Stimulated activated CD4-positive, alpha-beta T cell treated with anti-CD3 and anti-CD28 coated beads, Interleukin-2, amount 100 ng/mL, for 48 hours (primary cell): ENCODE results near the gene PPM1K.
"Not testable (repeated sequence)": the region's sequence is repeated elsewhere in the genome, so short reads cannot be mapped to it uniquely, and the experiment has no call there.

Experiments
- DNase-seq, 2 donors: peaks; one replicate each; pipeline ENCODE4 v3.0.0-alpha.2; 2020

The PPM1K gene

DNA sequence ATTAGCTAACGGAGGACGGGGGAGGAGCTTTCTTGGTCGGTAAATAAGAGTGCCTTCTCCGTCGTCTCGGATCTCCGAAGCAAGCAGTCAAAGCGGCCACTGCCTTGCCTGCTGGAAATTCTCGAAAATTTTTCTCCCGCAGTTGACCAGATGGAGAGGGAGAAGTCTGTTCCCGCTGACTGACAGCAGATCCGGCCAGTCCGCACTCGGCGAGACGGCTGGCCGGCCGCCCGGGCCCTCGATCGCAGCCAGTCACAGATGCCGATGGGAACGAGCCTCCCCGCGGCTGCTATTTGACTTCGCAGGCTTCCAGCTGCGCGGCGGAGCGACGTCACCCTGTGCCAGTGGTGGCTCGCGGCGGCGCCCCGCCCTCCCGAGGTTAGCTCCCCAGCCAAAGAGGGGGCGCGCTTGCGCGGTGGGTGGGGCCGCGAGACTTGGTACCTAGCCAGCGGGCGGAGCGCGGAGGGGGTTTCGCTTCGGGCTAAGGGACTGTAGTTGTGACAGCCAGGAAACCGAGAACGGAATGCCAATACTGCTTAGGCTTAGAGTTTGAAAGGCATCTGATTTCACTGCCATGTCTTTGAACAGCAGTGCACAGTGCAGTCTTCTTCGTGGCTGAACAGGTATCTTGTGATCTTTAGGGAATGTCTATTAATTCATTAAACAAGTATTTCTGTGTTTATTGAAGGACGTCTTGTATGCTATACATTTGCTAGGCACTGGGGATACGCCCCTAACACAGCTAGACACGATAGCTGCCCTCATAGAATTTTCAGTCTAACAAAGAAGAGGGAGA lies at the start of gene PPM1K:
TSS of gene PPM1K (minus strand) at position 123 of the 796 bp plus-strand sequence. CDS start 5,978 bp downstream, outside the sequence.
- DNase-seq: peak; percentile 97 to 98

DNA sequence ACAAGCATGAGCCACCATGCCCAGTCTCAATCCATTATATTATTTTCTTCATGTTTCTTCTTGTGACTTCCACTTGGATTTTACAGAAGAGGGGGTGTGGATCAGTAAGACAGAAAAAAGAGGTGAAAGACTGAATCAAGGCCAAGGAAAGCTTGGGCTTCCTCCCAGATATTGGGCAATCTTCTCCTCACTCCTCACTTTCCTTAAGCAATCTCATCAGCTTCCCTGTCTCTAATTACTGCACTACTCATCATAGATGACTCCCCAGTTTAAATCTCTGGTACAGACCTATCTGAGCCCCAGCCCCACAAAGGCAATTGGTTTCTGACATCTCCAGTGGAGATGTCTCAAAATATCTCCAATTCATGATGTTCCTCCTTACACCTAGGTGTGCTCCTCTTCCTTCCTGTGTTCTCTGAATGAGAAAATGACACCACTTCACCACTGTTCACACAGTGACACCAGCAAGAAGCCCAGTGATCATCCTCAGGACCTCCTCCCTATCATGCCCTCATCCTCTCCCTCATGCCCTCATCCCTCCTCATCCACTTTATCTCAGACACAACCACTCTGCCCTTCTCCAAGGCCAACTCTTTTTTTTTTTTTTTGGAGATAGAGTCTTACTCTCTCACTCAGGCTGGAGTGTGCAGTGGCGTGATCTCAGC lies 49.5 kb upstream of the PPM1K start:
- no peak for DNase-seq

DNA sequence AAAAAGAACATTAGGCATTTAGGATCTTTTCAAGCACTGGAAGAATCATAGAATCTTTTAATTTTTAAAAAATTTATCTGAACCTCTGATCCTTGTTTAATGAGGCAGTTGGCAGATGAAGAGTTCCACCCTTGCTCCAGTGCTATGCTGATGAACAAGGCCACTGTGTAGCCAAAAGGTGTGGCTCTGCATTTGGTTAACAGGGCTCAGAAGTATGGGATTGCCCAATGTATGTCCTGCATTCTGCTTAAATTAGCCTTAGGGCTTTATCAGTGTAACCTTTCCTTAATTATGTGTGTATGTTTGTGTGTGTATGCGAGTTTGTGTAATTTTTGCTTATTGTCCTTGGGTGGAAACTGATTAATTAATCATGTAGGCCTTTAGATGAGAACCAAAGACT lies 43.3 kb upstream of the PPM1K start:
- no peak for DNase-seq

DNA sequence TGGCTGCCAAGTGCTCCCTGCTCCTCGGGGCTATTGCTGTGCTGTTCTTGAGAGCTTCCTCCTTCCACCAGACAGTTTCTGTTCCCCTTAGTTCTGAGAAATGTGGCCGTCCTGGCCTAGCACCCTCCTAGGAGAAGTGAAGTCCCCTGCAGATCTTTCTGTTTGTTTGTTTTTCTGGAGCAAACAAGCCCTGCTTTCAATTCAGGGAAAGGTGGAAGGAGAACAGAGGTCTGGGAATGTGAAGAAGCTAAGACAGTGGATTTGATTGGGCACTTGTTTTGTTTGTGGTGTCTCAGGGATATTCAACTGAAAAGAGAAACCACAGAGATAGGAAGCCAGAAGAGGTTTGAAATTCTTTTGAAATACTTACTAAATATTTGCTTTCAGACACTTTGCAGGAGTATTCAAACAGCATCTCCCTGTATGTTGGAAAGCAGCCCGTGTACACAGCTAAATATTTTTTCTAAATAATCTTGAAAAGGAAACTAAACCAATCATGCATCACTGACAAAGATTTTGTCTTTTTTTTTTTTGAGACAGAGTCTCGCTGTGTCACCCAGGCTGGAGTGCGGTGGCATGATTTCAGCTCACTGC lies 36.5 kb upstream of the PPM1K start:
- DNase-seq: peak in 1 of 2 donors; percentile 17

DNA sequence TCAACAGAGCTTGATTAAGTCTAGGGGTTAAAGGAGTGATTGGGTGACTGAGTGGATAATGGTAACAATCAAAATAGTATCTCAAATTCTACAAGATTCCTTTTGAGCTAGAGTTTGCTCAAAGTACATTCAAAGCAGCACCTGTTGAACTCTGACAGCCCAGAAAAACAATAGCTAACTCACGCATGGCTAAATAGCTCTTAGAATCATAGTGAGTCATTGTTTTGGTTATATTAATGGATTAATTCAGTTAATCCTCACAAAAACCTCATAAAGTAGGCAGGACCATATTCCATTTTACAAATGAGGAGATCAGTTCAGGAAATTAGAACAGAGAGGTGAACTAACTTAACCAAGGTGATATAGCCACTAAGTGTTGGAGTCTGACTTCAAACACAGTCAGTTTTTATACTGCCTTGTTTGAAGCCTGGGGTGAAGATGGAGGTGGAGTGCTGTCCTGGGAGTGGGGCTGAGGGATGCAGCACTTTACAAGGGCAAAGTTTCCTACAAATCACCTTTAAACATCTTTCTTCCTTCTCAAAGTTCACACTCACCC lies 35.9 kb upstream of the PPM1K start:
- DNase-seq: peak in 1 of 2 donors; percentile 2

DNA sequence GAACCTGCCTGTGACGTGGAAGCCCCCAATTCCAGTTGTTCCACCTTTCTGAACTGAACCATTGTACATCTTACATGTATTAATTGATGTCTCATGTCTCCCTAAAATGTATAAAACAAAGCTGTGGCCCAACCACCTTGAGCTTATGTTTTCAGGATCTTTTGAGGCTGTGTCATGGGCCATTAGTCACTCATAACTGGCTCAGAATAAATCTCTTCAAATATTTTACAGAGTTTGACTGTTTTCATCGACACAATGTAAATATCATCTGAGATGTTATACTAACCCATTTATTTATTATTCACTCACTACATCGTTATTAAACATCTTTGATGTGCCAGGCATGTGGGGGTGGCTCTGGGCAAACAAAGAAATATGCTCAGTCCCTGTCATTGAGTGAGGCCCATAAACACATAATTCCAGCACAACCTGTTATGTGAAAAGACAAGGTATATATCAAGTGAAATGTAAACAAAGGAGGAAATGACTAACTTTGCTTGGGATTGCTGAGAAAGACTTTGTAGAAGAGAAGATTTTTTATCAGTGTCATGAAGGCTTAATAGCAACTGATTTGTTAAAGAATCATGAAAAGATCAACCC lies 34.5 kb upstream of the PPM1K start:
- DNase-seq: no peak

DNA sequence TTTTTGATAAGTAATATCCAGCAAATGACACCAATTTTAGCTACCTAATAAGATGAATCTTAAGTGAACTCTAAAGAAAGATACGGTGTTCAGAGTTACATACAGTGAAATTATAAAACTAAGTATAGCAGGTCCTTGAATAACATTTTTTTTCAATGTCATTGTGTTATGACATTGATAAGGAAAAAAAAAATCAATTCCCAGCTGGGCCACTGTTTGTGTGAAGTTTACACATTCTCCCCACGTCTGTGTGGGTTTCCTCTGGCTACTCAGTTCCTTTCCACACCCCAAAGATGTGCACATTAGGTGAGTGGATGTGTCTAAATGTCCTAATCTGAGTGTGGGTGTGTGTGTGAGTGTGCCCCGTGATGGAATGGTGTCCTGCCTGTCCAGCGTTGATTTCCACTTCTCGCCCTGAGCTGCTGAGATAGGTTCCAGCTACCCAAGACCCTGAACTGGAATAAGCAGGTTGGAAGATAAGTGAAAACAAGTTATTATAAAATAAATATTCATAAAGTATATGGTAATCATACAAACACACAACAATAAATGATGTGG lies 31.2 kb upstream of the PPM1K start:
- no peak for DNase-seq

DNA sequence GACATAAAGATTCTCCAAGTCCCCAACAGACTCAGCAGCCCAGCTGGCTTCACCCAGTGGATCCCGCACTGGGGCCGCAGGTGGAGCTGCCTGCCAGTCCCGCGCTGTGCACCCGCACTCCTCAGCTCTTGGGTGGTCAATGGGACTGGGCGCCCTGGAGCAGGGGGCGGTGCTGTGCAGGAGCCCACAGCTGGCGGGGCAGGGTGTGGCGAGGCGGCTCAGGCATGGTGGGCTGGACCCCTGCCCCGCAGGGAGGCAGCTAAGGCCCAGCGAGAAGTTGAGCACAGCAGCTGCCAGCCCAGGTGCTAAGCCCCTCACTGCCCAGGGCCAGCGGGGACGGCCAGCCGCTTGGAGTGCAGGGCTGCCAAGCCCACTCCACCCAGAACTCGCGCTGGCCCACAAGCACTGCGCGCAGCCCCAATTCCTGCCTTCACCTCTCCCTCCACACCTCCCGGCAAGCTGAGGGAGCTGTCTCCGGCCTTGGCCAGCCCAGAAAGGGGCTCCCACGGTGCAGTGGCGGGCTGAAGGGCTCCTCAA lies 28.8 kb upstream of the PPM1K start:
- DNase-seq: not testable (repeated sequence)

DNA sequence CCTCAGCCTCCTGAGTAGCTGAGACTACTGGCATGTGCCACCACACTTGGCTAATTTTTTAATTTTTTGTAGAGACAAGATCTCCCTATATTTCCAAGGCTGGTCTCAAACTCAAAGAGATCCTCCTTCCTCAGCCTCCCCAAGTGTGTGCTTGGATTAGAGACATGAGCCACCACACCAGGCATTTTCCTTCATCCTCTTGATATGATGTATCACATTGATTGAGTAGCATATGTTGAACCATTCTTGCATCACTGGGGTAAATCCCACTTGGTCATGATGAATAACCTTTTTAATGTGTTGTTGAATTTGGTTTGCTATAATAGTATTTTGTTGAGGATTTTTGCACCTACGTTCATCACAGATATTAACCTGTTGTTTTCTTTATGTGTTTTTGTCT lies 24.2 kb upstream of the PPM1K start:
- no peak for DNase-seq

DNA sequence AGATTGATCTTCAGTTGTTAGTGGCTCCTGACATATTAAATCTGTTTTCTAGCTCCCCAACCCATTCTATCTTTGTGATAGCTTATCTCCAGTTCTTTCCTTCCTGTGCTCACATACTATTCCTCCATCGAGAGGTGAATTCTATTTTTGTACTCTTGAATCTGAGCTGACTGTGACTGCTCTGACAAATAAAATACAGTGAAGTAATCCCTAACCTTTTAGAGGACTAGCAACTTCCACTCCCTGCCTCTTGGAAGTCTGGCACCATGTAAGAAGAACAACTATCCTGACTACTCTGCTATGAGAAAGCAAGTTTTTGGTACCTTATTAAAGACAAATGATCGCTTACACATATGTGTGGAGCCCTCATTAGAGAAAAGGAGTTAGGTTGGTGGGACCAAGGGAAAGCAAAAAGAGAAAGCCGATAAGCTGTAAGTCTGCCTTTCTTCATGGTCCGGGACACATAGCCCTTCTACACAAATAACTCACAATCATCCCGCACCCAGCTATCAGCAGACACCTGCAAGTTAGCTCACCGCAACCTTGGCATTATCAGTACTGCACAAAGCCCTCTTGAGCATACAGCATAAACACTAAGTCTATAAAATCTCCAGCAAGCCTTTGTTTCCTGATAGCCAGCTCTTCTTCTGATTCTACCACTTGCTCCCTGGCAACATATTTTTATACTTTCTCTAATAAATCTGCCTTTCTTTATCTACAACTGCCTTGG lies 13.5 kb upstream of the PPM1K start:
- no peak for DNase-seq

DNA sequence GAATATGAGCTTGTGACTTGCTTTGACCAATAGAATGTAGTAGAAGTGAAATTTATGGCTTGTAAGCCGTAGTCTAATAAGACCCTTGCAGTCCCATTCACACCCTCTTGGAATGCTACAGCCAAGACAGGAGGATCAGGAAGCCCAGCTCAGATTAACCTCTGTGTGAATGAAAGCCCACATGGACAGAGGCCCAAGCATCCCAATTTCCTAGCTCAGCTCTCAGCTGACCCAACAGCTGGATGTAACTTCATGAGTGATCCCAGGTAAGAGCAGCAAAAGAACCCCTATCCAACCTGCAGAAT lies 12.8 kb upstream of the PPM1K start:
- DNase-seq: no peak

DNA sequence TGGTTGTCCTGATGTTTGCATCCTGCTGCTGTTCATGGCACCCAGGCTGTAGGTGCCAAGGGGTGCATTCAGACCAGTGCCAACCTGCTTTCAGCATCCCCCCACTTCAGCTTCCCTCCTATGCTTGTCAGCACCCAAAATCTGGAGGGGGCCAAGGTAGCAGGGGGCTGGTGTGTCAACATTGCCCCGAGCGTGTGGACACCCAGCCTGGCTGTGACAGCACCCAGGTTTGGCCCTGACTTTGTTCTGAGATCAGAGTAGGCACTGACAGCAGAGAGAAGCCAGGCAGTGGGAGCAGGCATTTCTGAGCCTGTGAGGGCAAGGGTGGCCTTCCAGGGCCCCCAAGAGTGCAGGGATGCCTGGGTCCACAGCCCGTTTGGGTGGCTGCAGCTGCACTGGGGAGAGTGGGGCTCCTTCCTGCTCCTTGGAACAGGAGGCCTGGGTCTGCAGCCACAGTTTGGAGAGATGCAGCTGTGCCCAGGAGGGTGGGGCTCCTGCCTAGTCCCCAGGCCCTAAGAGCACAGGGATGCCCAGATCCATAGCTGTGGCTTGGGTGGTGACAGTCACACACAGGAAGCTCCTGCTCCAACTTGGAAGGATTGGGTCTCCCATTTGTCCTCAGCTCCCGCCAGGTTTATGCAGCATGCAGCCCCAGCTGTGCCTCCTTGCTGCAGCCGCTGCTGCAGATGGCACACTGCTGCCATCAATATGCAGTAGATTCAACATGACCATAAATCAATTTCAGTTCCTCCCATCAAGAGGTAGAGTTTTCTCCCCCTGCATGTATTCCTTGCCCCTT lies 12.3 kb upstream of the PPM1K start:
- DNase-seq: no peak

DNA sequence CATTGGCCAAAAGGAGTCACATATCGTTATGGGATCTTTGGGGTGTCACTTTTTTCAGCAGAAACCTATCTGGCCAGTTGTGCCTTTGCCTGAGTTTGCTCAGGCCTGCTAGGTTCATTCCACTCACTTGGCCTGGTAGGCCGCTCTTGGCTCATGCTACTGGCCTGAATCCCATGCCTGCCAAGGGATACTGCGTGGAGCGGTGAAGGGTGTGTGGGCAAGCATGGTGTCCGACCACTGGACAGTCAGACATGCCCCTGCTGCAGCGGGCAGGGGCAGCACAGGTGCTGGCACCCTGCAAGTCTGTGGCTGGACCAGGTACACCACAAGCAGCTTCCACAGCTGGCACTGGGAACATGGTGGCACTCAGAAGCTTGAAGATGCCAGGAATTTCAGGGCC lies 11.3 kb upstream of the PPM1K start:
- no peak for DNase-seq

DNA sequence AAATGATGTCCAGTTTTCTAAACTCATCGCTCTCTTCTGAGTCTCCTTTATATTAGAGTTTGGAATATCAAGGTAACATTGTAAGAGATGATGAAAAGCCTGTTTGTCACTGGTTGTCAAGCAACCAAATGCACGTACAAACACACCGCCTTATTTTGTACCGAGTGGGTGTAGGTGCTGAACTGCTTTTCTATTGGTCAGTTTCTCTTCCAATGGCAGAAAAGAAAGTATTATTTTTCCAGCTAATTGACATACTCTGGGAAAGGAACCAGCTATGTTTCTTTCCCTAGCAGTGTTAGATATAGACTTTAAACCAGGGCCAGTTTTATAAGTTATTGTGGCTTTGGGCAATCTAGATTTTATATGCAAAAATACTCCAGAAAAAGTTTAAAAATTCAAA lies 6.6 kb upstream of the PPM1K start:
- no peak for DNase-seq

DNA sequence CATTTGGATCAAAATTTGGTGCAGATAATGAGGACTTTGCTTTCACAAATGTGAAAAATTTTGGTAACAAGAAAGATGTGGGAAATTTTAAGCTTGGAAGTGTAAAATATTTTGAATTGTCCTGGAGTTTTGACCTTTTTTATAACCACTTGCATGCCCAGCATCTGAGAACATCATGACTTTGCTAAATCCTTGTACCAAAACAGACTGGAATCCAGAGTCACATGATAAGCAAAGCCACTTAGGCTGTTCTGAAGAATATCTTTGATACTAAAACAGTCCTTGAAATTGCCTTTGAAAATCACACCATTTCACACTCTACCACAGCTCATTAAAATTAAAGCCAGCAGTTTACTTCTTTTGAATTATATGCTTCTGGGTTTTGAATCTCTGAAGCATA lies 2.5 kb upstream of the PPM1K start:
- DNase-seq: no peak

DNA sequence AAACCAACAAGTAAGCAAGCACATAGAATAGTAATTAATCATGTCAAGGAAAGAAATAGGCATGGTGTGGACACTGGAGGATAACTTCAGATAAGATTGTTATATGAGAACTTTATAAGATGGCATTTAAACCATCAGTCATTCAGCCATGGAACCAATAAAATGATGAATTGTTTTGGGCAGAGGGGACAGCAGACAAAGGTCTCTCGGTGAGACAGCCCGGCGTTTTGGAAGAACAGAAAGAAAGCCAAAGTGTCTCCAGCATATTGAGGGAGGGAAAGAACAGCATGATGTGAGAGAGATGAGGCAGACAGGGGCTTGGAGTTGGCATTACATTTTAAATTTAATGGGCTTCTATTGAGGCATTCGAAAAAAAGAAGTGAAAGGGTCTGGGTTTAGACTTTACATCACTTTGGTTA lies 883 bp upstream of the PPM1K start:
- no peak for DNase-seq

DNA sequence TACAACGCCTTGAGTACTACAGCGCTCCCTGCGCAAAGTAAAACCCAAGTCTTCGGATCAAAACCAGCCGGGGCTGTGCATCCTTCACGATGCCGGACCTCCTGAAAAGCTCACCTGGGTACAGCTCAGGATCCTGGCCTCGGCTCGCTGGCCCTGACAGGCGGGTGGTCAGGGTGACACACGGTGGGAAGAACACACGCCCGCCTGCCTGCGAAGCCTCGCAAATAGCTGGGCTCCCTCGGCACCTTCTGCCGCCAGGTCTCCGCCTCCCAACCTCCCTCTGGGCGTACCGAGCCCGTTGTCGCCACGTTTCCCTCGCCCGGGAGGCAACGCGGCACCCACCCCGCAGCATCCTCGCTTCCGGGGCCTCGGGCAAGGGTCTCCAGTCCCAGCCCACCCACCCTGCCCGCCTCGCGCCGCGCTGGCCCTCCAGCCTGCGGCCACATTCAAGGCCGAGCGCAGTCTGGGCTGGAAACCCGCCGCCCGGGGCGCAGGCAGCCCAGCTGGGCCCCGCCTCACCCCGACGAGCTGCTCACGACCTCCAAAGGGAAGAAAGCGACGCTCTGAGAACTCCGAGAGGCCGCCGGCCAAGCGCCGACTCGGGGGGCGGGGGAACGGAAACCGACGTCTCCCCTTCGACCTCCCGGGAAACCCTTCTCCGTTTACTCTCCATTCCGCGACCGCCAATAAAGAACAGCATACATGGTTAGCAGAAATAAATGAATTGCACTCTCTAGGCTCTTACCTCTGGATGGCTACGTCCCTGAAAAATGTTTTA lies 511 bp downstream of the PPM1K start:
- peak; percentile 45 to 47 for DNase-seq

DNA sequence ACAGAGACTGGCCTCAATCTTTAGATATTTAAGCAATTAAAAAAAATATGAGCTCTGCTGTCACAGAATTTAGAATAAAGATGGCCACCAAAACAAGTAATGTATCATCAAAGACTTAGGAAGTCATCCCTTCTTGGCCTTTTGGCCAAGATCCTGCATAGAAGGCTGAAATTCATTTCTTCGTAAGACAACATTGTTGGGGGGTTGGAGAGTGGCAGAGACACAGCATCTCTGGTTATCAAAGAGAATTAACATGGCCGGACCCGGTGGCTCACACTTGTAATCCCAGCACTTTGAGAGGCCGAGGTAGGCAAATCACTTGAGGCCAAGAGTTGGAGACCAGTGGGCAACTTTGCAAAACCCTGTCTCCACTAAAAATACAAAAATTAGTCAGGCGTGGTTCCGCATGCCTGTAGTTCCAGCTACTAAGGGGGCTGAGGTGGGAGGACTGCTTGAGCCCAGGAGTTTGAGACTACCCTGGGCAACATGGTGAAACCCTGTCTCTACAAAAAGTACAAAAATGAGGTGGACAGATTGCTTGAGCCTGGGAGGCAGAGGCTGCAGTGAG lies 4.0 kb downstream of the PPM1K start:
- no peak for DNase-seq

DNA sequence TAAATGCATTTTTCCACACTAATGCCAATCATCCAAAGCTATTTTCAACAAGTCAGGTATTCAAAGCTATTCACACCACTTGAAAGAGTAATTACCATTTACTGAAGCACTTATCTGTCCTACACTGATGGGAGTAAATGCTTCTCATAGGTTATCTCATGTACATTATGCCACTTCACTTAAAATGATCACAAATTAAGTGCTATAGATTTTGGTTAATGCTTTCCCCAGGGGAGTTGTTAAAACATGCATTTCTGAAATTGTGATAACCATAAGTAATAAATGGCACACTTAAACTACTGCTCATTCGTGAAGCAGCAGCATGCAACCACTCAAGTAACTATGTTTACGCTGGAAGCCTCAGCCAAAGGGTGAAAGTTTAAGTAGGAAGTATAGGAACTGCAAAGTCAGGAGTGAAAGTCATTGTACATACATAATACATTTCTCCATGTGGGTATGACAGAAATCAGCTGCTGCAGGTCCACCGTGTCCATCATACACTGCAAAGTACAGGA lies 6.6 kb downstream of the PPM1K start:
- no peak for DNase-seq
